ENCODE results near the gene ZBTB47. TPM values are rescaled to one million over a fixed set of nuclear protein-coding genes. Genes with fewer than 3 reads are reported as not detected.

The ZBTB47 gene
- total and polyA plus RNA-seq, 2 experiments from 2014 or later, result 0.48 to 2.8 TPM

DNA sequence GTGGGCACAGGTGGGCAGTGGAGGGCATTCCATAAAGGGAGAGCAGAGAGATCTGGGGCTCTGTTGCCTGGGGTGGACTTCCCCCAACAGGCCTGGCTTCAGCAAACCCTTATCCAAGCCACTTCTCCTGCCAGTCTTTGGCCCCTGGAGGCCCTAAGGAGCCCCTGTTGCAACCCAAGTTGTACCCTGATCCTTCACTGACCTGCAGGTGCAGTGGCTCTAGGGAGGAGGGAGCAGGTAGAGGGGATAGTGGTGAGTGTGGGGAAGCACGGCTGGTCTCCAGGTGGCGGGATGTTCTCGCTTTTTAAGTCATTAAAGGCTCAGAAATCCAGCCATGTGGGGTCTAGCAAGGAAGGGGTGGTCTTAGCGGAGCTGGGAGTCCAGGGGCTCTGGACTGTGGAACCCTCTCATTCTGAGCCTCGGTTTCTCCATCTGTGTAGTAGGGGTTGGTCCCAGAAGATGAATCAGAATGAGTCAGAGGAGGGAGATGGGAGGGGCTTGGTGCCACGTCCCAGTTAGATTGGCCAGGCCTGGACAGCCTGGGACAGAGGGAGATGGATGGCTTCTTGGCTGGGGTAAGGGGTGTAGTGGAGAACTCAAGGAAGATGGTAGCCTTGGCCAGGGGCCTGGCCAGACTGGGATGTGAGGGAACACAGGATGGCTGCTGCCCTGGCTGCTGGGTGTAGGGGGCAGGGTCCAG is 2.6 kb downstream of the ZBTB47 start:
- Histone ChIP-seq H3K36me3 (ENCODE audit: insufficient read depth) (no peaks in the 10 kb centered on the region), H3K4me3 (no peak overlapping the region), H3K27me3 (ENCODE audit: insufficient read depth) (no peaks in the 10 kb centered on the region), H3K9me2 (ENCODE audit: insufficient read depth) (no peaks in the 10 kb centered on the region), H3K4me1 (ENCODE audit: insufficient read depth) (peaks cover 22% of the 10 kb centered on the region), H3K4me2 (peak overlapping the region; percentile 72; the same call in 1 of the 2 replicates), H3K27ac (ENCODE audit: low read depth) (no peak overlapping the region), H3K79me2 (replicated peaks; ENCODE audit: insufficient read depth) (no peaks in the 10 kb centered on the region), H2AFZ (no peak overlapping the region), H4K20me1 (replicated peaks; ENCODE audit: insufficient read depth) (no peaks in the 10 kb centered on the region), H3F3A (replicated peaks; ENCODE audit: low read depth) (no peaks in the 10 kb centered on the region)
- peaks cover 40% of the 10 kb centered on the region for H3K4me1 Mint-ChIP-seq
- no peaks in the 10 kb centered on the region for H3K9me3 Mint-ChIP-seq
- no peak for TF ChIP-seq NANOG (IDR thresholded peaks at IDR 0.05; ENCODE audit: borderline replicate concordance)
- TF ChIP-seq JUNB (IDR thresholded peaks at IDR 0.05; ENCODE audit: unreplicated experiment), result no peak
- TF ChIP-seq, protein P1, sequence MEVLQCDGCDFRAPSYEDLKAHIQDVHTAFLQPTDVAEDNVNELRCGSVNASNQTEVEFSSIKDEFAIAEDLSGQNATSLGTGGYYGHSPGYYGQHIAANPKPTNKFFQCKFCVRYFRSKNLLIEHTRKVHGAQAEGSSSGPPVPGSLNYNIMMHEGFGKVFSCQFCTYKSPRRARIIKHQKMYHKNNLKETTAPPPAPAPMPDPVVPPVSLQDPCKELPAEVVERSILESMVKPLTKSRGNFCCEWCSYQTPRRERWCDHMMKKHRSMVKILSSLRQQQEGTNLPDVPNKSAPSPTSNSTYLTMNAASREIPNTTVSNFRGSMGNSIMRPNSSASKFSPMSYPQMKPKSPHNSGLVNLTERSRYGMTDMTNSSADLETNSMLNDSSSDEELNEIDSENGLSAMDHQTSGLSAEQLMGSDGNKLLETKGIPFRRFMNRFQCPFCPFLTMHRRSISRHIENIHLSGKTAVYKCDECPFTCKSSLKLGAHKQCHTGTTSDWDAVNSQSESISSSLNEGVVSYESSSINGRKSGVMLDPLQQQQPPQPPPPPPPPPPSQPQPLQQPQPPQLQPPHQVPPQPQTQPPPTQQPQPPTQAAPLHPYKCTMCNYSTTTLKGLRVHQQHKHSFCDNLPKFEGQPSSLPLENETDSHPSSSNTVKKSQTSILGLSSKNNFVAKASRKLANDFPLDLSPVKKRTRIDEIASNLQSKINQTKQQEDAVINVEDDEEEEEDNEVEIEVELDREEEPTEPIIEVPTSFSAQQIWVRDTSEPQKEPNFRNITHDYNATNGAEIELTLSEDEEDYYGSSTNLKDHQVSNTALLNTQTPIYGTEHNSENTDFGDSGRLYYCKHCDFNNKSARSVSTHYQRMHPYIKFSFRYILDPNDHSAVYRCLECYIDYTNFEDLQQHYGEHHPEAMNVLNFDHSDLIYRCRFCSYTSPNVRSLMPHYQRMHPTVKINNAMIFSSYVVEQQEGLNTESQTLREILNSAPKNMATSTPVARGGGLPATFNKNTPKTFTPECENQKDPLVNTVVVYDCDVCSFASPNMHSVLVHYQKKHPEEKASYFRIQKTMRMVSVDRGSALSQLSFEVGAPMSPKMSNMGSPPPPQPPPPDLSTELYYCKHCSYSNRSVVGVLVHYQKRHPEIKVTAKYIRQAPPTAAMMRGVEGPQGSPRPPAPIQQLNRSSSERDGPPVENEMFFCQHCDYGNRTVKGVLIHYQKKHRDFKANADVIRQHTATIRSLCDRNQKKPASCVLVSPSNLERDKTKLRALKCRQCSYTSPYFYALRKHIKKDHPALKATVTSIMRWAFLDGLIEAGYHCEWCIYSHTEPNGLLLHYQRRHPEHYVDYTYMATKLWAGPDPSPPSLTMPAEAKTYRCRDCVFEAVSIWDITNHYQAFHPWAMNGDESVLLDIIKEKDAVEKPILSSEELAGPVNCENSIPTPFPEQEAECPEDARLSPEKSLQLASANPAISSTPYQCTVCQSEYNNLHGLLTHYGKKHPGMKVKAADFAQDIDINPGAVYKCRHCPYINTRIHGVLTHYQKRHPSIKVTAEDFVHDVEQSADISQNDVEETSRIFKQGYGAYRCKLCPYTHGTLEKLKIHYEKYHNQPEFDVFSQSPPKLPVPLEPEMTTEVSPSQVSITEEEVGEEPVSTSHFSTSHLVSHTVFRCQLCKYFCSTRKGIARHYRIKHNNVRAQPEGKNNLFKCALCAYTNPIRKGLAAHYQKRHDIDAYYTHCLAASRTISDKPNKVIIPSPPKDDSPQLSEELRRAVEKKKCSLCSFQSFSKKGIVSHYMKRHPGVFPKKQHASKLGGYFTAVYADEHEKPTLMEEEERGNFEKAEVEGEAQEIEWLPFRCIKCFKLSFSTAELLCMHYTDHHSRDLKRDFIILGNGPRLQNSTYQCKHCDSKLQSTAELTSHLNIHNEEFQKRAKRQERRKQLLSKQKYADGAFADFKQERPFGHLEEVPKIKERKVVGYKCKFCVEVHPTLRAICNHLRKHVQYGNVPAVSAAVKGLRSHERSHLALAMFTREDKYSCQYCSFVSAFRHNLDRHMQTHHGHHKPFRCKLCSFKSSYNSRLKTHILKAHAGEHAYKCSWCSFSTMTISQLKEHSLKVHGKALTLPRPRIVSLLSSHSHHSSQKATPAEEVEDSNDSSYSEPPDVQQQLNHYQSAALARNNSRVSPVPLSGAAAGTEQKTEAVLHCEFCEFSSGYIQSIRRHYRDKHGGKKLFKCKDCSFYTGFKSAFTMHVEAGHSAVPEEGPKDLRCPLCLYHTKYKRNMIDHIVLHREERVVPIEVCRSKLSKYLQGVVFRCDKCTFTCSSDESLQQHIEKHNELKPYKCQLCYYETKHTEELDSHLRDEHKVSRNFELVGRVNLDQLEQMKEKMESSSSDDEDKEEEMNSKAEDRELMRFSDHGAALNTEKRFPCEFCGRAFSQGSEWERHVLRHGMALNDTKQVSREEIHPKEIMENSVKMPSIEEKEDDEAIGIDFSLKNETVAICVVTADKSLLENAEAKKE (CRISPR knock-in tag; IDR thresholded peaks at IDR 0.05), result no peak
- TF ChIP-seq POLR2AphosphoS5 (IDR thresholded peaks at IDR 0.05; ENCODE audit: low read depth), result no peak
- DNase-seq (ENCODE audit: low spot score) (peak; percentile 28), ATAC-seq (no peak)
- peaks cover 1% of the 10 kb centered on the region; the same call in 1 of the 3 replicates for H3K36me3 Mint-ChIP-seq (ENCODE audit: low read depth)
- H3K4me3 Mint-ChIP-seq, result no peak overlapping the region
- H3K27me3 Mint-ChIP-seq (ENCODE audit: insufficient read depth, low read depth, poor library complexity), result peaks cover 17% of the 10 kb centered on the region
- no peak overlapping the region for H3K27ac Mint-ChIP-seq
